ENCODE data around the gene KCNMA1. TPM values are rescaled to one million over a fixed set of nuclear protein-coding genes. Genes with fewer than 3 reads are reported as not detected.

KCNMA1 gene
- total RNA-seq, 4 donors from 2014 or later, result 4.6 to 10.5 (median 7.8) TPM

DNA sequence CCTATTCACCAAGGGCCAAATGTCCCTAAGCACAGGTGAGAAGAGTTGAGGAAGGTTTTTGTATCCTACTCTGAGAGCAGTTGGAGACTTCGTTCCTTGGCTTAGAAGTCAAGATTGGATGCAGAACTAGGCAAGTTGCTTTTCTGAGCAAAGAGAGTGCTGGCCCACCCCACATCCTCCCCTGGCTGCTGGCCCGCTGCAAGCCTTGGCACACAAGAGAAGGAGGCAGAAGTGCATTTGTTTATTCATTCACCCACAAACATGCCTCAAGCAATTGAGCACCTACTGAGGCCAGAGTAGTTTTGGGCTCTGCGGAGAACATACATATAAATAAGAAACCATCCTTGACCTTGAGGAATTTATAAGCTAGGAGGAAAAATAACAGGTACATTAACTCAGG lies 318.9 kb downstream of the KCNMA1 start:
- 71% methylated on average over 3 of the region's 3 CpGs for WGBS
- Histone ChIP-seq H3K4me3 (no peak overlapping the region), H3K27ac (no peak overlapping the region), H3K9me3 (no peaks in the 10 kb centered on the region), H3K36me3 (no peaks in the 10 kb centered on the region), H3K27me3 (peaks cover 10% of the 10 kb centered on the region), H3K4me1 (no peaks in the 10 kb centered on the region)
- TF ChIP-seq EP300 (IDR thresholded peaks at IDR 0.05), result no peak
- TF ChIP-seq, protein P1, sequence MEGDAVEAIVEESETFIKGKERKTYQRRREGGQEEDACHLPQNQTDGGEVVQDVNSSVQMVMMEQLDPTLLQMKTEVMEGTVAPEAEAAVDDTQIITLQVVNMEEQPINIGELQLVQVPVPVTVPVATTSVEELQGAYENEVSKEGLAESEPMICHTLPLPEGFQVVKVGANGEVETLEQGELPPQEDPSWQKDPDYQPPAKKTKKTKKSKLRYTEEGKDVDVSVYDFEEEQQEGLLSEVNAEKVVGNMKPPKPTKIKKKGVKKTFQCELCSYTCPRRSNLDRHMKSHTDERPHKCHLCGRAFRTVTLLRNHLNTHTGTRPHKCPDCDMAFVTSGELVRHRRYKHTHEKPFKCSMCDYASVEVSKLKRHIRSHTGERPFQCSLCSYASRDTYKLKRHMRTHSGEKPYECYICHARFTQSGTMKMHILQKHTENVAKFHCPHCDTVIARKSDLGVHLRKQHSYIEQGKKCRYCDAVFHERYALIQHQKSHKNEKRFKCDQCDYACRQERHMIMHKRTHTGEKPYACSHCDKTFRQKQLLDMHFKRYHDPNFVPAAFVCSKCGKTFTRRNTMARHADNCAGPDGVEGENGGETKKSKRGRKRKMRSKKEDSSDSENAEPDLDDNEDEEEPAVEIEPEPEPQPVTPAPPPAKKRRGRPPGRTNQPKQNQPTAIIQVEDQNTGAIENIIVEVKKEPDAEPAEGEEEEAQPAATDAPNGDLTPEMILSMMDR (IDR thresholded peaks at IDR 0.05), result no peak
- no peak for TF ChIP-seq POLR2A (IDR thresholded peaks at IDR 0.05)
- TF ChIP-seq POLR2AphosphoS5 (IDR thresholded peaks at IDR 0.05), result no peak
- DNase-seq (ENCODE audit: low spot score in 2 of 2), result no peak

DNA sequence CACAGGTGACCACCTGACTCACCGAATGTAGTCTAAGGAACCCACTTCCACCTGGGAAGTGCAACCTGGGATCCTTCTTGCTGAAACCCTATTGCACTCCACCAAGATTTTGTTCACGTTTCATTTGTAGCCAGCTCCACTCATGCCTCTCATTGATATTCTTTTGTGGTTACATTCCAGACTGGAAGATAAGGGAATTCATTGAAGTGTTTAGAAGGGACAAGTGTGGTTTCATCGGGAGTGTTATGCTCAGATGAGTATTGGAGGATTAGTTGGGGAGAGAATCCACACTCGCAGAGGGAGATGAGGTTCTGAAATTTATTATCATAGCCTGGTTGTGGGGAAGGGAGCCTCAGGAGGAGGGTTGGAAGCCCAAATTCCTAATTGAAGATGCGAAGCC lies 320.4 kb downstream of the KCNMA1 start:
- 90% methylated on average over 5 of the region's 5 CpGs for WGBS
- no peak for TF ChIP-seq EP300 (IDR thresholded peaks at IDR 0.05)
- TF ChIP-seq POLR2A (IDR thresholded peaks at IDR 0.05), result no peak
- TF ChIP-seq, protein P1 (IDR thresholded peaks at IDR 0.05), result no peak
- TF ChIP-seq POLR2AphosphoS5 (IDR thresholded peaks at IDR 0.05), result no peak
- DNase-seq (ENCODE audit: low spot score in 2 of 2), result no peak
- Histone ChIP-seq H3K36me3 (no peaks in the 10 kb centered on the region), H3K27ac (no peak overlapping the region), H3K4me3 (no peak overlapping the region), H3K9me3 (no peaks in the 10 kb centered on the region), H3K4me1 (no peaks in the 10 kb centered on the region), H3K27me3 (peaks cover 13% of the 10 kb centered on the region)

DNA sequence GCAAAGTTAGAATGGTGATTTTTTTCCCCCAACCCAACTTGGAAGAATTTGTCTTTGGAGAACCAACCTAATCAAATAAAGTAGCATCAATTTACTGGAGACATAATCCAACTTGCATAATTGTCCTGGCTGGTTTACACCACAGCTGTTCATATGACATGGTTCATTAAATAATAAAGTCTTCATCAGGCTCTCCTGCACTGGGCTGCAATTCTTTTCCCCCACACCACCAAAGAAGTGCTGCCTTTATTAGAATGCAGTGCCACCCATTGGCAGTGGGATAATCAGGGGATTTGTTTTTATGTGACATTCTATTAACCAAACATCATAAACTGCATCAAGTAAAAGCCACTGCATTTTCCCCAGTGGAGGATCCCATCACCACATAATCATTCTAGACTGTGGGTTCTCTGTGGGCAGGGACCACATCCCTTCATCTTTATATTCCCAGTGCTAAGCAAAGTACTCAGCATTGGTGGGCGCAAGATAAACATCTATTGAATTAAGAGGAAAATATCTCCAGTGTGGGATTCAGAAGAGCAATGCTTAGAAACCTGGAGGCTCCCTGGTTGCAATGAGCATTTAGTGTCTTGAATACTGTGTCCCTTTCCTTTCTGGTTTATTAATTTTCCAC lies 322.0 kb downstream of the KCNMA1 start:
- TF ChIP-seq POLR2AphosphoS5 (IDR thresholded peaks at IDR 0.05) (no peak), EP300 (IDR thresholded peaks at IDR 0.05) (no peak), POLR2A (IDR thresholded peaks at IDR 0.05) (no peak)
- TF ChIP-seq, protein P1 (IDR thresholded peaks at IDR 0.05), result no peak
- DNase-seq (ENCODE audit: low spot score in 2 of 2), result no peak
- Histone ChIP-seq H3K36me3 (no peaks in the 10 kb centered on the region), H3K9me3 (no peaks in the 10 kb centered on the region), H3K27ac (no peak overlapping the region), H3K27me3 (peaks cover 19% of the 10 kb centered on the region), H3K4me3 (no peak overlapping the region), H3K4me1 (no peaks in the 10 kb centered on the region)
- 93% methylated on average over 1 of the region's 1 CpG for WGBS

DNA sequence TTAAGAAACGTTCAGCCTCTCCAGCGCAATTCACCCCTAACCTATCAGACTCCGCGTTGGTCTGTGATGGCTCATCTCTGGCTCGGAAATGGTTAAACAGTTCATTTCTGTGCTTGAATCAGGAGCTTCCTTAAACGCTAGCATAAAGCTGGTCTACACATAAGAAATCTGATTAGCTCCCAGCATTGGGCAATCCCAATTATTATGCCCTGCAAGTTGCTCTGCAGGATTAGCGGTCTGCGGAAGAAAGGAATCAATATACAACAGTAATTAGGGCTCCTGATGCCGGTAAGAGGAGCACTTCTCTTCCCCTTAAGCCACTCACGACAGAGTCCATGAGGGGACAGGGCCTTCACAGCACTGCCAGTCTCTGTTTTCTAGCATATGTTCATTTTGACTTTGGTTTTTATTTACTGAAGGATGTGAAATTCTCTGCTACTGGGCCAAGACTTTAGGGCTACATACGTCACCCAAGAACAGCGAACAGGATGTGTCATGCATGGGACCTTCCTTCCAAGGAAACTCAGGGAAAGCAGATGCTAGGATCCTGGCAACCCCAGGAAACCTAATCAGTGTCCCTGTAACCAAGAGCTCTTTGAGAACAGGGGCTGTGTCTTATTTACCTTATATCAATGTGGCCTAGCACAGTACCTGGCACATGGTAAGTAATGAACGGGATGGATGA lies 324.4 kb downstream of the KCNMA1 start:
- no peak for DNase-seq (ENCODE audit: low spot score in 2 of 2)
- TF ChIP-seq, protein P1 (IDR thresholded peaks at IDR 0.05), result no peak
- TF ChIP-seq POLR2AphosphoS5 (IDR thresholded peaks at IDR 0.05) (no peak), POLR2A (IDR thresholded peaks at IDR 0.05) (no peak)
- H3K27me3 ChIP-seq, result peaks cover 29% of the 10 kb centered on the region
- H3K9me3 ChIP-seq, result no peaks in the 10 kb centered on the region
- WGBS, result 75% methylated on average over 13 of the region's 13 CpGs
- no peaks in the 10 kb centered on the region for H3K4me1 ChIP-seq
- H3K36me3 ChIP-seq, result no peaks in the 10 kb centered on the region
- no peak overlapping the region for H3K27ac ChIP-seq
- no peak overlapping the region for H3K4me3 ChIP-seq

DNA sequence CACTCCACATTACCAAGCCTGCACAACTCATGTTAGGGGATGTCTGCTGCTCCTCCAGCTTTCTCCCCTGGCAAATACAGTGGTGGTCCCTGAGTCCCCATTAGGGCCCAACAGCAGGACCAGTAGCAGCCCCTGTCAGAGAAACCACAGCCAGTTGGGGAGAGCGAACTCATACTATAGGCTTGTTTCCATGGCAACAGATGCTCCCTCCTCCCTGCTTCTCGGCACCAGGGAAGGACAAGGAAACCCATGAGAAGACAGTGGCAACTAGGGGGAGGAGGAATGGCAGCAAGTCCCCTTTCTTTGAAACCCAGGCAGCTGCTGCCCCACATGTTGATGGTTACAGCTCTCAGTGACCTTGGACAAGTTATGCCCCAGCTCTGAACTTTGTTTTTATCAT lies 326.4 kb downstream of the KCNMA1 start:
- Histone ChIP-seq H3K27ac (no peak overlapping the region), H3K4me1 (no peaks in the 10 kb centered on the region), H3K36me3 (no peaks in the 10 kb centered on the region), H3K9me3 (no peaks in the 10 kb centered on the region), H3K27me3 (peaks cover 32% of the 10 kb centered on the region), H3K4me3 (no peak overlapping the region)
- WGBS, result 88% methylated on average over 2 of the region's 2 CpGs
- no peak for DNase-seq (ENCODE audit: low spot score in 2 of 2)
- TF ChIP-seq POLR2AphosphoS5 (IDR thresholded peaks at IDR 0.05), result no peak
- TF ChIP-seq POLR2A (IDR thresholded peaks at IDR 0.05), result no peak
- no peak for TF ChIP-seq EP300 (IDR thresholded peaks at IDR 0.05)
- TF ChIP-seq, protein P1 (IDR thresholded peaks at IDR 0.05), result no peak
